HEK293 (cell line): ENCODE data around the gene DMPK.

ENCODE experiments used
- ZBTB48 ChIP-seq: fragments of 450-650 bp; formaldehyde crosslinking; IDR thresholded peaks from 2 replicates; pipeline ENCODE4 v1.5.1; 2016; ENCODE audit warnings: missing biosample characterization, missing genetic modification characterization
- ZNF112 ChIP-seq: fragments of 450-650 bp; formaldehyde crosslinking; IDR thresholded peaks from 2 replicates; pipeline ENCODE4 v1.5.0; 2017; ENCODE audit warnings: missing biosample characterization, missing genetic modification characterization
- ZNF341 ChIP-seq: fragments of 450-650 bp; formaldehyde crosslinking; IDR thresholded peaks from 2 replicates; pipeline ENCODE4; 2016; ENCODE audit warnings: low read depth, missing biosample characterization, missing genetic modification characterization
- ZNF747 ChIP-seq: fragments of 450-650 bp; formaldehyde crosslinking; IDR thresholded peaks from 2 replicates; pipeline ENCODE4 v1.5.1; 2016; ENCODE audit warnings: missing biosample characterization, missing genetic modification characterization
- TF ChIP-seq, protein P1 (sequence below): fragments of 450-650 bp; formaldehyde crosslinking; IDR thresholded peaks from 2 replicates; pipeline ENCODE4 v1.5.1; 2016; ENCODE audit warnings: missing biosample characterization, missing genetic modification characterization
- TF ChIP-seq, protein P2 (sequence below): fragments of 450-650 bp; formaldehyde crosslinking; IDR thresholded peaks from 2 replicates; pipeline ENCODE4 v1.5.1; 2016; ENCODE audit warnings: missing biosample characterization, missing genetic modification characterization

DNA sequence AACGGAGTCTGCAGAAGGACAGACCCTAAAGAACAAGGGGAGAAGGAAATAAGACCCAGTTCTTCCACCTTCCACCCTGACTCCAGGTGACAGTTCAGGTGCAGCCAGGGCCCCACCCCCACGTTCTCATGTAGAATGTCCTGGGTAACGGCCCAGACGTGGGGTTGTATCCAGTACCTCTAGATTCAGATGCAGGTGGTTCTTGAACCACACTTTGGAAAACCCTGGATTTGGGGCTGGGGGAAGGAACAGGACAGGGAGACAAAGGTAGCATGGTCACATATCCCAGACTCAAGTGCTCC, 2.2 kb downstream of the DMPK start:
- TF ChIP-seq, protein P1, sequence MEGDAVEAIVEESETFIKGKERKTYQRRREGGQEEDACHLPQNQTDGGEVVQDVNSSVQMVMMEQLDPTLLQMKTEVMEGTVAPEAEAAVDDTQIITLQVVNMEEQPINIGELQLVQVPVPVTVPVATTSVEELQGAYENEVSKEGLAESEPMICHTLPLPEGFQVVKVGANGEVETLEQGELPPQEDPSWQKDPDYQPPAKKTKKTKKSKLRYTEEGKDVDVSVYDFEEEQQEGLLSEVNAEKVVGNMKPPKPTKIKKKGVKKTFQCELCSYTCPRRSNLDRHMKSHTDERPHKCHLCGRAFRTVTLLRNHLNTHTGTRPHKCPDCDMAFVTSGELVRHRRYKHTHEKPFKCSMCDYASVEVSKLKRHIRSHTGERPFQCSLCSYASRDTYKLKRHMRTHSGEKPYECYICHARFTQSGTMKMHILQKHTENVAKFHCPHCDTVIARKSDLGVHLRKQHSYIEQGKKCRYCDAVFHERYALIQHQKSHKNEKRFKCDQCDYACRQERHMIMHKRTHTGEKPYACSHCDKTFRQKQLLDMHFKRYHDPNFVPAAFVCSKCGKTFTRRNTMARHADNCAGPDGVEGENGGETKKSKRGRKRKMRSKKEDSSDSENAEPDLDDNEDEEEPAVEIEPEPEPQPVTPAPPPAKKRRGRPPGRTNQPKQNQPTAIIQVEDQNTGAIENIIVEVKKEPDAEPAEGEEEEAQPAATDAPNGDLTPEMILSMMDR (tag by site-specific recombination), result no peak
- TF ChIP-seq ZNF341 (tag by site-specific recombination) (no peak), ZNF112 (tag by site-specific recombination) (no peak), ZBTB48 (no peak), ZNF747 (tag by site-specific recombination) (no peak)
- TF ChIP-seq, protein P2, sequence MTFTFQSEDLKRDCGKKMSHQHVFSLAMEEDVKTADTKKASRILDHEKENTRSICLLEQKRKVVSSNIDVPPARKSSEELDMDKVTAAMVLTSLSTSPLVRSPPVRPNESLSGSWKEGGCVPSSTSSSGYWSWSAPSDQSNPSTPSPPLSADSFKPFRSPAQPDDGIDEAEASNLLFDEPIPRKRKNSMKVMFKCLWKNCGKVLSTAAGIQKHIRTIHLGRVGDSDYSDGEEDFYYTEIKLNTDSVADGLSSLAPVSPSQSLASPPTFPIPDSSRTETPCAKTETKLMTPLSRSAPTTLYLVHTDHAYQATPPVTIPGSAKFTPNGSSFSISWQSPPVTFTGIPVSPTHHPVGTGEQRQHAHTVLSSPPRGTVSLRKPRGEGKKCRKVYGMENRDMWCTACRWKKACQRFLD (tag by site-specific recombination), result no peak
